HG02678 (cell line): ENCODE data around the gene DGCR6.
"Not testable (repeated sequence)": the region's sequence is repeated elsewhere in the genome, so short reads cannot be mapped to it uniquely, and the experiment has no call there.

Experiments used
- ATAC-seq: cut with Tn5 transposase; IDR thresholded peaks from one replicate; pipeline ENCODE4 v1.9.1; 2021; ENCODE audit warnings: mild to moderate bottlenecking, moderate library complexity; ENCODE audit not compliant: unreplicated experiment

The DGCR6 gene

DNA sequence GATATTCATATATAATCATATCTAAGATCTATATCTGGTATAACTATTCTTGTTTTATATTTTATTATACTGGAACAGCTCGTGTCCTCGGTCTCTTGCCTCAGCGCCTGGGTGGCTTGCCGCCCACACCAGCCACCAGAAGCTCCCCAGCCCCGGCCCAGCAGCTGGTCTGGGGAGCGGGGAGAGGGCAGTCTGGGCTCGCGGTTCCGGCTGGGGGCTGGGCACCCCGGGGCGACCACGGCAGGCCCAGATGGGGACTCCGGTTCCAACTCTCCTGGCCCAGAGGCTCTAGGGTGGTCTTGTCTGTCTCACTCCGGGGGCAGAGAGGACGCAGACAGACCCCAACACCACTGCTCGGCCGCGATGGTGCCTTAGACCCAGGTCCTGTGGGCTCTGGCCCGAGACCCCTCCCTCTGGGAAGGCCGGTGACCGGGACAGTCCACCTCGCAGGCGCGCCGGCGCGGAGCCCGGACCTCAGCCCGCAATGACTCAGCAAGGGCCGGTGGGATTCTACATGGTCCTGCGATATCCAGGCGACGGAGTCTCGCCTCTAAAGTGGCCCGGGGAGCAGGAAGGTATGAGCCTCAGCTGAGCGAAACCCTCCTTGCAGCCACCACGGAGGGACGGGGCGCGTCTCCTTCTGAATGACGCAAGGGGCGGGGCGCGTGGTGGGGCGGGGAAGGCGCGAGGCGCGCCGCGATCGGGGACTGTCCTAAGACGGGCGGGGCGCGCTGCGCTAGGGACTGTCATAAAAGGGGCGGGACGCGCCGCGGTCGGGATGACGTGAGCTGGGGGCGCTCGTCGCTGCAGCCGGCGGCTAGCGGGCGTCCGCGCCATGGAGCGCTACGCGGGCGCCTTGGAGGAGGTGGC is at the start of gene DGCR6:
DGCR6 (plus strand) TSS at position 781 of the 870 bp plus-strand sequence; CDS start at position 836, 55 bp downstream.
- ATAC-seq, result peak; percentile 96

DNA sequence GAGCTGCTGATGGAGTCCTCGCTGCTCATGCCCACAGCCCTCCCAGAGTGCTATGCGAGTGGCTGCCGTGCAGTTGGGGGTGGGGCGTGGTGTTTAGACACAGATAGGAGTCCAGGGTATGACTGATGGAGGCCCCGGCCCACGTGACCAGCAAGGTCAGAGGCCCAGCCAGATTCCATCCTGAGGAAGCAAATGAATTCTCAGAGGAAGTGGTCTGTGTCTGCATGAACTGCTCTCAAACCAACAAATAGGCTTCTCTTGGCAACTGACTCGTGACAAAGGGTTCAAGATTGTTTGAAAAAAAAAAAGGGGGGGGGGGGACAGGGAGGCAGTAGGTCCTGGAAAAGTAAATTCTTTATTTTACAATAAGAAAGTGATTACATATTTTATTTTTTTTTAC is 46.8 kb upstream of the DGCR6 start:
- not testable (repeated sequence) for ATAC-seq

DNA sequence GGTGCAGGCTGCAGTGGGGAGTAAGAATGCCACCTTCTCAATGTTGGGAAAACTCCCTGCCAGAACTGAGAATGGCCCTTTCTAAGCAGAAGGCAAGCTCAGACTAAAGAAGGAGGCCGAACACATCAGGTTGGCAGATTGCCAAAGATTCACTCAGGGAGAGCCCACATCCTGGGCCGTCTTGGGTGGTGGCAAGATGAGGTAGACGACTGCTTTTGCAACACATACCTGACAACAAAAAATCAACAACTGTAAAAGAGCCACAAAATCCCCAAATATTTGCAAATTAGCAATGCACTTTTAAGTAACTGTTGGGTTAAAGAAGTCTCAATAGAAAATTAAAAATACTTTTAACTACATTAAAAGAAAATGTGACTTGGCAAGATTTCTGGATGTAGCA is 24.9 kb upstream of the DGCR6 start:
- not testable (repeated sequence) for ATAC-seq

DNA sequence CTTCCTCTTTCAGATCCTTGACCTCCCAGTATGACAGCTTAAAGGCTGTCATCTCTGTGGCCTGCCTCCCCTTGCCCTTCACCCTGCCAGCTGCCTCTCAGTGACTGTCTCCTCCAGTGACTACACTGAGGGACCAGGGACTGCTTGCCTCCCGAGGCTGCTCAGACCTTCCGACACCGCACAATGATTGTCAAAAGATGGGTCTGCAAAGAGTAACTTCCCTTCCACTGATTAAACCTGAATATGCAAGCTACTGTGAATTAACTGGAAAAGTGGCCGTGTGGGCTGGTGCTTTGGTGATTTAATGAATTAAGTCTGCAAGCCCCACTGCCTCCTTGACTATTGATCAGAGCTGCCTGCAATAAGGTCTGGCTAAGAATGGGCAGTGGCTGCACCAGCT is 21.7 kb upstream of the DGCR6 start:
- not testable (repeated sequence) for ATAC-seq

DNA sequence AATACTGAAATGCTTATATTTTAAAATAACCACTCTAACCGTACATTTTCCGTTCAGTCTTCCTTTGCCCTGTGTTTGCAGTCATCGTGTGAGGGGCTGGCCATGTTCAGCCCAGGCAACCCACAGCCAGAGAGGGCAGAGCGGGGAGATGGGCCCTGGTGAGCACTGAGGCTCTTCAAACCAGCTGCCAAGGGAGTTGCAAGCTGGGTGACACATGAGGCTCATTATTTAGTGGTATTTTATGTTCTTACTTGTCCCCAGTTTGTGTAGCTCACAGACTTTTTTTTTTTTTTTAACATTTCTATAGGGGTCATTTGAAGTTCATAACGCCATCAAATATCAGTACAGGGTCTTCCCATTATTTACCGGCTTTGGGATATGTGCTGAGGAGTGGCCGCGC is 18.0 kb upstream of the DGCR6 start:
- ATAC-seq, result no peak

DNA sequence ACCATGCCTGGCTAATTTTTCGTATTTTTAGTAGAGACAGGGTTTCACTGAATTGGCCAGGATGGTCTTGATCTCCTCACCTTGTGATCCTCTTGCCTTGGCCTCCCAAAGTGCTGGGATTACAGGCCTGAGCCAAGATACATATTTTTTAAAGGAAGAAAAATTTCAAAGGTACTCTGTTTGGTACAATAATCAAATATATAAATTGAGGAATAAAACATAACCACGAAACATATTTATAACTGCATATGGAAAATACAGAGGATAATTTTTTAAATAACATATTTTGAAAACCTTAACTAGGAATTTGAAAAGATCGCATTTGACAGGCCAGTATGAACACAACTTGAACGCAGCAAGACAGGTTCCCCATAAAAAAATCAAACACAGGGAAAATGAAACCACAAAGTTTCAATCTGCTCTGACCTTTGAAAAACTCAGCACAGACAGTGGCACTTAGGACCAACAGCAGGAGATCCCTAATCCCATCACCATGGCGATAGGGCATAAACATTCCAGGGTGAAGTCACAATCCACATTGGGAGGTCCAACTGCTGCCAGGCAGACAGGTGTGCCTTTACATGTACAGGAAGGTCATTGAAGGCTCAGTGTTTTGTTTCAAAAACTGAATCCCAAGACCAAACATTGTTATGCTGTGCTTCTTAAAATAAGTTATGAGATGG is 15.5 kb upstream of the DGCR6 start:
- peak; percentile 77 for ATAC-seq

DNA sequence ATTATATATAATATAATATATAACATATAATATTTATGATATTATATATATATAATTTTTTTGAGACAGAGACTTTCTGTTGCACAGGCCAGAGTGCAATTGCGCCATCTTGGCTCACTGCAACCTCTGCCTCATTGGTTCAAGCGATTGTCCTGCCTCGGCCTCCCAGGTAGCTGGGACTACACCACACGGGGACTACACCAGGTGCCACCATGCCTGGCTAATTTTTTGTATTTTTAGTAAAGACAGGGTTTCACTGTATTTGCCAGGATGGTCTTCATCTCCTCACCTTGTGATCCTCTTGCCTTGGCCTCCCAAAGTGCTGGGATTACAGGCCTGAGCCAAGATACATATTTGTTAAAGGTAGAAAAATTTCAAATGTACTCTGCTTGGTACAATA is 12.3 kb upstream of the DGCR6 start:
- not testable (repeated sequence) for ATAC-seq

DNA sequence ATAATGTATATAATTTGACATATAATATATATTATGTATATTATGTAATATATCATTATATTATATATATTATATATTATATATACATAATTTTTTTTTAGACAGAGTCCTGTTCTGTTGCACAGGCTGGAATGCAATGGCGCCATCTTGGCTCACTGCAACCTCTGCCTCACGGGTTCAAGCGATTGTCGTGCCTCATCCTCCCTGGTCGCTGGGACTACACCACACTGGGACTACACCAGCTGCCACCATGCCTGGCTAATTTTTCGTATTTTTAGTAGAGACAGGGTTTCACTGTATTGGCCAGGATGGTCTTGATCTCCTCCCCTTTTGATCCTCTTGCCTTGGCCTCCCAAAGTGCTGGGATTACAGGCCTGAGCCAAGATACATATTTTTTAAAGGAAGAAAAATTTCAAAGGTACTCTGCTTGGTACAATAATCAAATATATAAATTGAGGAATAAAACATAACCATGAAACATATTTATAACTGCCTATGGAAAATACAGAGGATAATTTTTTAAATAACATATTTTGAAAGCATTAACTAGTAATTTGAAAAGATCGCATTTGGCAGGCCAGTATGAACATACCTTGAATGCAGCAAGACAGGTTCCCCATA is 10.0 kb upstream of the DGCR6 start:
- not testable (repeated sequence) for ATAC-seq

DNA sequence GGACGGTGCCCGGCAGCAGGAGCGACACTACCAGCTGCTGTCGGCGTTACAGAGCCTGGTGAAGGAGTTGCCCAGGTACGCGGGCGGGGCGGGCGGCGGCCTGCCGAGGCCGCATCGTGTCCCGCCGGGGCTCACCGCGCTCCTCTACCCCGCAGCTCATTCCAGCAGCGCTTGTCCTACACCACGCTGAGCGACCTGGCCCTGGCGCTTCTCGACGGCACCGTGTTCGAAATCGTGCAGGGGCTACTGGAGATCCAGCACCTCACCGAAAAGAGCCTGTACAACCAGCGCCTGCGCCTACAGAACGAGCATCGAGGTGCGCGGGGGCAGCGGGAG is 258 bp downstream of the DGCR6 start:
- not testable (repeated sequence) for ATAC-seq

DNA sequence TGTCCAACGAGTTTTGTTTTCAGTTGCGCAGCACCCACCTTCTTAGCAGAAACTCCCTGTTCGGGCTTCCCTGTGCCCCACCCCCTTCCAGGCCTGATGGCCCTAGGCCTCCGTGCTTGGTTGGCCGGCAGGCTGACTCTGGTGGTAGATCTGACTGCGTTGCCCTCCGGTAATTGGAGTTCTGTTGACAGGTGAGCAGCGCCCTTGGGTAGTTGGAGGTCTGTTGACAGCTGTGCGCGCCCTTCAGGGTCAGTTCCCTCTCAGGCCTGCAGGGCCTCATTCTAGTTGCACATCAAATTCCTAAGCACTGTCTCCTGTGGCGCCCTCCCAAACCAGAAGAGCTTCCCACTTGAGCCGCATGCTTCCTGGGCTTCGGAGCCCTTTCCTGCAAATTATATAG is 776 bp downstream of the DGCR6 start:
- ATAC-seq, result no peak

DNA sequence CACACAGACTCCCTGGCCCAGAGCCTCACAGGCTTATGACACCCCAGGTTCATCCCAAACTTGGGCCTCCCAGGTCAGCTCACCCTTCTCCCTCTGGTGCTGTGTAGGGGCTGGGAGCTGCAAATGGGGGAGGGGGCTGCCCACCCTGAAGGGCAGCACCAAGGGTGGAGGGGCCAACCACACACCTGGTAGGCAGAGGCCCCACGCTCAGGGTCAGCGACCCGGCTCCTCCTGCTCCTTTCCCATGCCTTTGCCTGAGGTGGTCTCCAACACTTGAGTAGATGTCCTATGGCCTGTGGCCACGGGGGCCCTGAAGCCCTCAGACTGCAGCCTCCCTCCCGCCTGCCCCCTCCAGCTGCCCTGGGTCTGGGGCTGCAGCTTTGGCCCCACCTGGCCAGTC is 3.4 kb downstream of the DGCR6 start:
- no peak for ATAC-seq

DNA sequence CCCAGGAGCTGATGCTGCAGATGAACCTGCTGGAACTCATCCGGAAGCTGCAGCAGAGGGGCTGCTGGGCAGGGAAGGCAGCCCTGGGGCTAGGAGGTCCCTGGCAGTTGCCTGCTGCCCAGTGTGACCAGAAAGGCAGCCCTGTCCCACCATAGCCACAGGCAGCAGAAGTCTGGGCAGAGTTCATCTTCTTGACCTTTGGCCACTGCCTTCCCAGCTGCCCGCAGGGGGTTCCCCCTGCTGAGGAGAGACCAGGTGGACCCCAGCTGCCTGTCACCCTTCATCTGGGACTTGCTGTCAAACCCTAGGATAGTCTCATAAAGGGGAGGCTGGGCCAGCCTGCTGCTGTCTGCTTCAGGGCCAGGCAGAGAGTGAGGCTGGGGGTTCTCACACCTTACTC is 5.4 kb downstream of the DGCR6 start:
- ATAC-seq, result not testable (repeated sequence)

DNA sequence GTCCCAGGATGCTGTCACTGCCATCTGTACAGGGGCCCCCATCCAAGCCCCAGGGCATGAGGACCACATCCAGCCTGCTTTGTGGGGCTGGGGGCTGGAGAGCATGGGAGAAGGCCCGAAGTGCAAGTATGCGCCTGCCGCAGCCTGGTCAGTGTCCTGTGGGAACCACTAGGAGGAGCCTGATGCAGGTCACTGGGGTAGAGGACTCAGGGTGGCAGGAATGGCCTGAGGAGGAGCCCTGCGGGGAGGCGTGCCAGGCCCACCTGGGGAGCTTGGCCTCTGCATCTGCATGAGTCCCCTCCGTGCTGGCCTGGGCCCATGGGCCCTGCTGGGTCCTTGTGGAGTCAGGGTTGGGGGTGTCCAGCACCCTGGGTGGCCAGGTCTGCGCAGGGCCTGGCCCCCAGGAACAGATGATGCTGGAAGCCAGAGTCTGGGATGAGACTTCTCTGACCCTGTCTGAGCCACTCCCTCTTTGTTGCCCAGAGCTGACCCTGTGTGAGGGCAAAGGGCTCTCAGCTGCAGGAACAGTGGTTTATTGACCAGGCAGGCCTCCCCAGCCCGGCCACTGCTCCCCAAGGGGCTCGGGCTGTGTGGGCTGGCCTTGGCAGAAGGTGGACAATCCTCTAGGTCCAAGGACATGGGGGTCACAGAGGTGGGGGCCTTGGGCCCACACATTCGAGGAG is 6.3 kb downstream of the DGCR6 start:
- ATAC-seq, result not testable (repeated sequence)

DNA sequence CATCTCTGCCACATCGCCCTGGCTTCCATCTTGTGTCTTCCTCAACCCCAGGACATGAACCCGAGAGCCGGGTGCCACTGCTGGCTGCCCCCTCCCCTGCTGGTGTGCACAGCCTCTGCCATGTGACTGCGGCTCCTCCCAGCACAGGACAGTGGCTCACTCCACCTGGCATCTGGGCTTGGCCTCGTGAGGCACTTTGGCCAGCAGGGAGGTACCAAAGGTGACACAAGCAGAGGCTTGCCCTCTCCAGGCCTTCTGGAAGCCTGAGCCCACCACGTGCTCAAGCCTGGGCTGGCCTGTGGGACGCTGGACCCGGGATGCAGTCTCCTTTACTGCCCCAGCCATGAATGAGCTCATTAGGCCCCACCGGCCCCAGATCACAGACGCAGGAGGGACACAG is 8.4 kb downstream of the DGCR6 start:
- ATAC-seq, result not testable (repeated sequence)

DNA sequence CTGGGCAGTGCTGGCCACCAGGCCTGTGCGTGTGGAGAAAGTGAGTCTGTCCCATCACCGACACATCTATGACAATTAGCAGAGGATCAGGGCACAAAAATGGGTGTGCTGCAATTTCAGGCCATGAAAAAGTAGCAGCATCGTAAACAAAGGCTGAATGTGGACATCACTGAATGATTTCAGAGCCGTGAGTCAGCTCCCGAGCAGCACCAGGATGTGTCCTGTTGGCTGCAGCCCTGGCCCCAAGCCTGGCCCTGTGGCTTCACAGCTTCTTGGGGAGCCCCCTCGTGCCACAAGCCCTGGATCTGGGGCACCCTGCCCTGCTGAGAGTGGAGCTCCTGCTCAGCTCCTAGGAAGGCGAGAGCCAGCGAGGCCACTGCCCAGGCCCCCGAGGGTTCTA is 9.4 kb downstream of the DGCR6 start:
- not testable (repeated sequence) for ATAC-seq

DNA sequence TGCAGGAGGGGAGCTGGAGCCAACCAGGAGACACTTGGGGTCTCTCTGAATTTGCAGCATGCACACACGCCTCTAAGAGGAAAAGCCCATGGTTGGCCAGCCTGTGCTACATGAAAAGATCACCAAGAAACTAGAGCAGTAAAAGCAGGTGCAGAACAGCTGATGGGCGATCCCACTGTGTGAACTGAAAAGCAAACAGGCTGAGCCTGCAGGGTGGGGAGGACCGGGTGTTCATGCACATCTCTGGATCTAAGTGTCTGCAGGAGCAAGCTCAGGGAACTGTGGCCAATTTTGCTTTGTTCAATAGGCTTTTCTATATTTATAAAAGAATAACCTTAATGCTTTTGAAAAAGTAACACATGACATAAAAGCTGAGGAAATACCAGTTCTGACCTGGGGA is 11.7 kb downstream of the DGCR6 start:
- not testable (repeated sequence) for ATAC-seq

DNA sequence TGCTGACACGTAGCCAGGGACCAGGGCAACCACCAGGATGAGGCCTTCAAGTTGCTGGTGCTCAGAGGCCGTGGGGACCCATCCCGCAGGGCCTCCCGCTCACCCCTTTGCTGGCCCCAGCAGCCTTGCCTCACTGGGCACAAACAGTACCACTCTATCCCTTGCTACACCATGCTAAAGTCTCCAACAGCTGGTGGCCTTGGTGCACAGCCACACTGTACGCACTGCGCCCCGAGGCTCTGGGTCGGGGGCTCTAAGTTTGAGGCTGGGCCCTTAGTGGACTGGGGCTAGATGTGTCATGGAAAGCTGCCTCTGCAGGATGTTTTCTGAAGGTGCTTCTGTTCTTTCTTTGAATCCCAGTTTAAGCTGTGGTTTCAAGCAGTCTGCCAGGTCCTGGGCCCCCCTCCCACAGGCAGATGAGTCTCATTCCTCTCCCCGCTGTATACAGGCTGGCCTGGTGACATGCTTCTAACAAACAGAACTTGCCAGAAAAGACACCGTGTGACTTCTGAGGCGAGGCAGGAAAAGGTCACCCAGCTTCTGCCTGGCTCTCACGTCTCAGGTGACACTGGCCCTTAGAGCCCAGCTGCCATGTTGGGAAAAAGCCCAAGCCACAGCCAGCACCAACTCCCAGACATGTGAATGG is 14.3 kb downstream of the DGCR6 start:
- not testable (repeated sequence) for ATAC-seq

DNA sequence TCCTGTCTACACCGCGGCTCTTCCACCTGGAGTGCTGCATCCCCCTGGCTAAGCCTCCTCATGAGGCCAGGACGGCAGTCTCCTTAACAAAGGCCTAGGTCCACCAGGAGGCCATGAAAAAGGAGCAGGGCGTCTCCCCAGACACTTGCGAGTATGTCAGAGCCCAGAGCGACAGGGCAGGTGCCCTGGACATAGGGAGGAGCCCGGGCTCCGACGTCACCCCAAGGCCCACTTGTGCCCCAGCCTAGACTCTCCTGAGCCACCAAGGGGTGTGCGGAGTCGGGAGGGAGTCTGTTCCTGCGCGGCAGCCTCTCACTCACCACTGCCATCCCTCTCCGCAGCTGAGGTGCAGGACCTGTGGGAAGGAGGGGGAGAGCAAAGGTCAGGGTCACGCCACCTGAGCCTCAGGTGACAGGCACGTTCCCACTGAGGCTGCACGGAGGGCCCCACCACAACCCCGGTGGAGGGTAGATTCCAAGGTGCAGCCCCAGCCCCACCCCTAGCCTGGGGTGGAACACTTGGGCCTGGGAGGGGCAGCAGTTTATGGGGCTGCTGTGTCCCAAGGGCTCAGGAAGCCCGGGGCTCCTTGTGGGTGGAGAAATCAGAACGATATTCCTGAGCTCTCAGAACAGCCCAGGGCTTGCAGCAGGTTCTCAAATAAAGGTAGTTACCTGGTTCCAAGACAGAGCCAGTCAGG is 19.4 kb downstream of the DGCR6 start:
- ATAC-seq, result no peak

DNA sequence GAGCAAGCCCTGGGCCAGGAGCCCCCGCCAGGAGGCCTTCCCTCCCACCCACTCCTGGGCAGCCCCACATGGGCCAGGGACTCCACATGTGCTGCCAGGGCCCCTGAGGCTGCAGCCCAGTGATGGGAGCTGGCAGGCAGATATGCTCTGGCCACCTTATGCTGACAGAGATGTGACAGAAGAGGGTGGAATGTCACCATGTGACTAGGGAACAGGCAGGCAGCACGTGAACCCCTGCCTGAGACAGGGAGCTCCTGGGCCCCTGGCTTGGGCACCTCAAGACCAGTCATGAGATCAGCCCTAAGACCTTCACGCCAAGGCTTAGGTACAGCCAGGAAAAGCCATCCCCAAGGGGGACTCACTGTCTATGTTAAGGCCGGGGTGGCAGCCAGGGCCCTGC is 20.9 kb downstream of the DGCR6 start:
- ATAC-seq, result no peak

DNA sequence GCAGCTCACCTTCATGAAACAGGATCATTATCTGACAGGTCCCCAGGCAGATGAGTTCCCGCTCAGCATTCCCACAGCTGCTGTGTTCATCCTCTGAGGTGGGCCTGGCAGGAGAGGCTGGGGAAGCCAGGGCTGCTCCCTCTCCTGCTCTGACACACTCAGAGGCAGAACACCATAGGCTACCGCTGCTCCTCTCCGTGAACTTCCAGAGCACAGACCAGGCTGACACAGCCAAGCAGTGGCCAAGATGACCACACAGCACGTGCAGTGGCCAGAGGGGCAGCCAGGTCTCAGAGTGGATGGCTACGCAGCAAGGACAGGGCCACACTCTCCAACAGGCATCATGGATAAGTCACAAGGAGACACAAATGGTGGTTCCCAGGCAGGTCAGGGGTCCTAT is 21.5 kb downstream of the DGCR6 start:
- ATAC-seq, result no peak
